B cell (primary cell): ENCODE data around the gene MT3. TPM values are rescaled to one million over a fixed set of nuclear protein-coding genes. Genes with fewer than 3 reads are reported as not detected.

Experiments
- ATAC-seq: fragments of 200-7000 bp; cut with Tn5 transposase; one replicate; pipeline ENCODE4 v1.10.0; 2021; ENCODE audit warnings: low read depth, mild to moderate bottlenecking, moderate number of reproducible peaks, moderate library complexity
- CTCF ChIA-PET: fragments of 350-600 bp; sonication (Branson Sonifier 250); formaldehyde crosslinking; loops from one replicate; lab custom pipeline; 2021; ENCODE audit warnings: antibody characterized with exemption, inconsistent platforms; lab: Charles Lee
- POLR2A ChIA-PET: fragments of 350-600 bp; sonication (Branson Sonifier 250); formaldehyde crosslinking; loops from one replicate; lab custom pipeline; 2021; ENCODE audit warnings: antibody characterized with exemption; lab: Charles Lee
- DNase-seq: peaks from one replicate; pipeline ENCODE4 v3.0.0; 2013
- H2AFZ ChIP-seq: 2 replicates; pipeline ENCODE4 v1.6.1; 2012; ENCODE audit warnings: mild to moderate bottlenecking, low read depth, low read length; ENCODE audit not compliant: insufficient read depth, poor library complexity, severe bottlenecking
- H3K27ac ChIP-seq, 2 donors: 1 replicate in 1 of 2; 2 replicates in 1 of 2; pipeline ENCODE4 v1.5.1; 2012 to 2013; ENCODE audit warnings: low read length in 2 of 2, mild to moderate bottlenecking in 2 of 2, moderate library complexity in 1 of 2
- H3K27me3 ChIP-seq, 4 experiments: fragments of 200-600 bp in 1 of 4; sonication (generic) in 1 of 4; replicated peaks in 1 of 4; 1 replicate in 2 of 4; 2 replicates in 2 of 4; pipeline versions ENCODE4 v1.6.1 to v1.7.0; 2013 to 2016; ENCODE audit warnings: low read length in 3 of 4, mild to moderate bottlenecking in 2 of 4, mixed read lengths in 1 of 4, moderate library complexity in 1 of 4; ENCODE audit not compliant: insufficient read depth in 4 of 4, control insufficient read depth in 3 of 4; ENCODE audit errors: control extremely low read depth in 1 of 4
- H3K36me3 ChIP-seq, 2 experiments: replicated peaks in 1 of 2; 1 replicate in 1 of 2; 2 replicates in 1 of 2; pipeline versions ENCODE4 v1.6.1 to v1.7.1; 2013; ENCODE audit warnings: low read length in 1 of 2; ENCODE audit not compliant: insufficient read depth in 2 of 2, control insufficient read depth in 1 of 2; ENCODE audit errors: control extremely low read depth in 1 of 2, extremely low read depth in 1 of 2
- H3K4me1 ChIP-seq, 2 donors: fragments of 200-600 bp in 1 of 2; sonication (generic) in 1 of 2; 1 replicate in 1 of 2; 2 replicates in 1 of 2; pipeline versions ENCODE4 v1.5.1 to v1.6.1; 2013 to 2017; ENCODE audit warnings: low read length in 2 of 2; ENCODE audit not compliant: control insufficient read depth in 2 of 2, insufficient read depth in 2 of 2
- H3K4me2 ChIP-seq: replicated peaks from 2 replicates; pipeline ENCODE3; 2012; ENCODE audit warnings: mild to moderate bottlenecking, low read depth, low read length; ENCODE audit not compliant: poor library complexity, severe bottlenecking
- H3K4me3 ChIP-seq, 5 experiments: fragments of 200-600 bp in 1 of 5; sonication (generic) in 1 of 5; 1 replicate in 3 of 5; 2 replicates in 2 of 5; pipeline versions ENCODE4 v1.5.1 to v1.7.0; 2011 to 2016; ENCODE audit warnings: low read length in 4 of 5, mild to moderate bottlenecking in 4 of 5, low read depth in 2 of 5, control low read depth in 1 of 5, moderate library complexity in 1 of 5; ENCODE audit not compliant: insufficient read depth in 1 of 5; ENCODE audit errors: control extremely low read depth in 1 of 5, extremely low read depth in 1 of 5
- H3K79me2 ChIP-seq: fragments of 200-600 bp; sonication (generic); one replicate; pipeline ENCODE4 v1.6.0; 2016; ENCODE audit warnings: low read length; ENCODE audit not compliant: control insufficient read depth, insufficient read depth
- H3K9ac ChIP-seq: fragments of 200-600 bp; sonication (generic); 2 replicates; pipeline ENCODE4 v1.6.1; 2017; ENCODE audit warnings: mild to moderate bottlenecking, low read length, moderate library complexity
- H3K9me3 ChIP-seq, 3 donors: one replicate each; pipeline versions ENCODE4 v1.6.1 to v1.7.1; 2013; ENCODE audit warnings: low read length in 2 of 3; ENCODE audit not compliant: control insufficient read depth in 2 of 3, insufficient read depth in 1 of 3; ENCODE audit errors: control extremely low read depth in 1 of 3
- H4K20me1 ChIP-seq: 2 replicates; pipeline ENCODE4 v1.6.0; 2012; ENCODE audit warnings: mild to moderate bottlenecking, low read length; ENCODE audit not compliant: insufficient read depth, control insufficient read depth, poor library complexity, severe bottlenecking
- H3K27ac Mint-ChIP-seq: one replicate; pipeline ENCODE4 v1.8.0; 2021; ENCODE audit warnings: mixed read lengths
- H3K27me3 Mint-ChIP-seq: one replicate; pipeline ENCODE4 v1.8.0; 2021; ENCODE audit warnings: mixed read lengths
- H3K4me1 Mint-ChIP-seq: one replicate; pipeline ENCODE4 v1.8.0; 2021; ENCODE audit warnings: mixed read lengths
- H3K4me3 Mint-ChIP-seq: one replicate; pipeline ENCODE4 v1.8.0; 2021; ENCODE audit warnings: mixed read lengths
- H3K9me3 Mint-ChIP-seq: one replicate; pipeline ENCODE4 v1.8.0; 2022; ENCODE audit warnings: mixed read lengths; ENCODE audit not compliant: insufficient read depth
- EZH2 ChIP-seq: IDR thresholded peaks from 2 replicates; pipeline ENCODE4 v1.6.1; 2012; ENCODE audit warnings: borderline replicate concordance, low read depth, mild to moderate bottlenecking, moderate library complexity, low read length; ENCODE audit not compliant: insufficient read depth, poor library complexity, severe bottlenecking
- WGBS: methylation state at CpG from one replicate; pipeline ENCODE4 v1.1.5; 2013; ENCODE audit warnings: missing lambda C conversion rate; ENCODE audit not compliant: insufficient coverage; 5-methylcytosine and 5-hydroxymethylcytosine counted together
- intact Hi-C: fragments of 100-400 bp; cut with micrococcal nuclease; formaldehyde crosslinking; loops from one replicate; pipeline ENCODE4 v1.10.0; 2022
- polyA plus RNA-seq: library from polyadenylated mRNA; depleted of rRNA; stranded (reverse); fragments of >200 nt; gene quantifications from 2 replicates; pipeline ENCODE4 v1.2.3, GENCODE V29; 2012
- total RNA-seq, 2 donors: library from RNA; stranded (reverse); fragments of 120-200 nt in 1 of 2; gene quantifications; 1 replicate in 1 of 2; 2 replicates in 1 of 2; pipeline versions ENCODE4 v1.2.3 to v1.2.4, GENCODE V29; 2013 to 2022
- TF ChIP-seq, protein P1 (sequence below): fragments of 200-600 bp; IDR thresholded peaks from one replicate; pipeline ENCODE4 v1.8.0; 2022; ENCODE audit warnings: antibody characterized with exemption, mild to moderate bottlenecking

MT3 gene
- total and polyA plus RNA-seq, 2 donors (not counting 1 experiment from before 2014, with no cell fraction given) = not detected

DNA sequence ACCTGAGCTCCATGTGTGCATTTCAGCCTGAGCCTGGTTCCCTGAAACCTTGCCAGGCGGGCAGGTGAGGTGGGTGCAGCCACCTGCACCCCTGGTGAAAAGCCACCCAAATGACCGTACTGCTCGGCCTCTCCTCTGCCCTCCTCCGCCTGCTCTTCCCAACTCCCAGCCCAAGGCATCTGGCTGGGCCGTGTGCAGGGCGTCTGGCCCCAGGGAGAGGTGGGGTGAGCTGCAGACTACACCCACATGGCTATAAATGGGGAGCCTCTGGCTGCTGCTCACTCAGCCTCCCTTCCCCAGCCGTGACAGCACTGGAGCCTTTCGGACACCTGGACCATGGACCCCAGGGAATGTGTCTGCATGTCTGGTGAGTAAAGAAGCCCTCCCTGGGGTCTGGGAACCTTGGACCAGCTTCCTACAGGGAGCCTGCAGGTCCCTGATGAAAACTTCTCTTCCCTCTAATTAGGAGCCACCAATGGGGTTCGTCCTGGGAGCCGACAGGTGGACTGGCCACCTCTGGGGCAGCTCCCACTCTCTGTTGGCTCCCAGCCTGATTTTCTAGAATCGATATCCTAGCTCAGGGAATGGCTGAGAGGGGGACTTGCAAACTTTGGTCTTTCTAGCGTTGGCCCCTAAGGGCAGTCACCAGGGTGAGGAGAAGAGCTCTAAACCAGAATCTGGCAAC, 24.4 kb upstream of the MT3 start, which contains the start of gene MT4:
Gene MT4 (plus strand): TSS at position 281 of the 685 bp plus-strand sequence. CDS start 56 bp downstream, at position 337.
- TF ChIP-seq, protein P1, sequence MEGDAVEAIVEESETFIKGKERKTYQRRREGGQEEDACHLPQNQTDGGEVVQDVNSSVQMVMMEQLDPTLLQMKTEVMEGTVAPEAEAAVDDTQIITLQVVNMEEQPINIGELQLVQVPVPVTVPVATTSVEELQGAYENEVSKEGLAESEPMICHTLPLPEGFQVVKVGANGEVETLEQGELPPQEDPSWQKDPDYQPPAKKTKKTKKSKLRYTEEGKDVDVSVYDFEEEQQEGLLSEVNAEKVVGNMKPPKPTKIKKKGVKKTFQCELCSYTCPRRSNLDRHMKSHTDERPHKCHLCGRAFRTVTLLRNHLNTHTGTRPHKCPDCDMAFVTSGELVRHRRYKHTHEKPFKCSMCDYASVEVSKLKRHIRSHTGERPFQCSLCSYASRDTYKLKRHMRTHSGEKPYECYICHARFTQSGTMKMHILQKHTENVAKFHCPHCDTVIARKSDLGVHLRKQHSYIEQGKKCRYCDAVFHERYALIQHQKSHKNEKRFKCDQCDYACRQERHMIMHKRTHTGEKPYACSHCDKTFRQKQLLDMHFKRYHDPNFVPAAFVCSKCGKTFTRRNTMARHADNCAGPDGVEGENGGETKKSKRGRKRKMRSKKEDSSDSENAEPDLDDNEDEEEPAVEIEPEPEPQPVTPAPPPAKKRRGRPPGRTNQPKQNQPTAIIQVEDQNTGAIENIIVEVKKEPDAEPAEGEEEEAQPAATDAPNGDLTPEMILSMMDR = no peak
- TF ChIP-seq EZH2 = no peak
- ATAC-seq = no peak
- intact Hi-C loops = no loop called here
- Histone ChIP-seq H4K20me1 (no peaks in the 10 kb centered on the region), H3K4me3 (no peak within 1 kb of the TSS), H2AFZ (no peak within 1 kb of the TSS), H3K9ac (no peak within 1 kb of the TSS), H3K4me1 (no peaks in the 10 kb centered on the region), H3K9me3 (no peaks in the 10 kb centered on the region), H3K4me2 (no peak within 1 kb of the TSS), H3K79me2 (no peaks in the 10 kb centered on the region), H3K27me3 (peaks cover 0 to 4% (median 1%) of the 10 kb centered on the region in 4 experiments), H3K36me3 (no peaks in the 10 kb centered on the region), H3K27ac (no peak within 1 kb of the TSS)
- H3K9me3 Mint-ChIP-seq = no peaks in the 10 kb centered on the region
- POLR2A ChIA-PET = no interaction called here
- H3K4me1 Mint-ChIP-seq = no peaks in the 10 kb centered on the region
- H3K4me3 Mint-ChIP-seq = no peak within 1 kb of the TSS
- CTCF ChIA-PET = no interaction called here
- DNase-seq = no peak
- H3K27ac Mint-ChIP-seq = no peak within 1 kb of the TSS
- H3K27me3 Mint-ChIP-seq = peaks cover 28% of the 10 kb centered on the region
- 90% methylated on average over 9 of the region's 12 CpGs for WGBS

DNA sequence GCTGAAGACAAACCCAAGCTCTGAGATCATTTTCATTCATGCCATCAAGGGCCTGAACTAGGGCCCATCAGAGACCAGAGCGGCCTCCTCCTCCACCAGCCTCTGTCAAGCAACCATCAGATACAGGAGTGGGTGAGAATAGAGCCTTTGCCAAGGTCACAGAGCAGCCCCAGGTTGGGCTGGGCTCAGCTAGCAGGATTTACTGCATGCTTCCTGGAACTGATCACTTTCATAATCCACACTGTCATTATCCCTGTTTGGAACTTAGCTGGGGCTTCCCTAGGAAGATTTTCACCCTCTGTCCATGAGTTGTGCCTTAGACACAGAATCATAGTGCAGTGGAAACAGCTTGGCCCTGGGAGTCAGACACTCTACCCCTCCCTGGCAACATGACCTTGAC, 19.4 kb upstream of the MT3 start:
- H4K20me1 ChIP-seq = no peaks in the 10 kb centered on the region
- ChIA-PET POLR2A (no interaction called here), CTCF (interaction anchor here (0.6 kb wide), 1 partner anchor 12 kb away, joined by 3 read pairs; no protein-coding TSS in a partner anchor)
- H3K4me3 ChIP-seq = no peak overlapping the region
- no peaks in the 10 kb centered on the region for H3K4me1 ChIP-seq
- H3K36me3 ChIP-seq = no peaks in the 10 kb centered on the region
- H3K79me2 ChIP-seq = no peaks in the 10 kb centered on the region
- Mint-ChIP-seq H3K4me1 (no peaks in the 10 kb centered on the region), H3K27me3 (peaks cover 10% of the 10 kb centered on the region), H3K27ac (no peak overlapping the region), H3K9me3 (no peaks in the 10 kb centered on the region), H3K4me3 (no peak overlapping the region)
- H3K9me3 ChIP-seq = peaks cover 0 to 3% (median 0%) of the 10 kb centered on the region in 3 donors
- ATAC-seq = no peak
- no peak overlapping the region for H3K4me2 ChIP-seq
- intact Hi-C loops = no loop called here
- H3K27ac ChIP-seq = no peak overlapping the region
- TF ChIP-seq, protein P1 = no peak
- no peak for TF ChIP-seq EZH2
- H2AFZ ChIP-seq = no peak overlapping the region
- no peak for DNase-seq
- H3K9ac ChIP-seq = no peak overlapping the region
- peaks cover 0 to 4% (median 0%) of the 10 kb centered on the region in 4 experiments for H3K27me3 ChIP-seq
- WGBS = 100% methylated on average over 1 of the region's 1 CpG
